DOHH2 (cell line): Measurements from ENCODE around the gene SHB.

Experiments
- EZH2phosphoT487 ChIP-seq: fragments of 200-600 bp; sonication (generic); IDR thresholded peaks from 2 replicates; pipeline ENCODE4 v1.6.1; 2017; ENCODE audit warnings: borderline replicate concordance, mild to moderate bottlenecking, antibody characterized with exemption, low read length, moderate library complexity, mixed read lengths
- TF ChIP-seq, protein P1 (sequence below): fragments of 200-600 bp; sonication (generic); IDR thresholded peaks from one replicate; pipeline ENCODE4 v1.5.1; 2014; ENCODE audit warnings: antibody characterized with exemption, mild to moderate bottlenecking, low read depth, low read length; ENCODE audit not compliant: poor library complexity, severe bottlenecking

DNA sequence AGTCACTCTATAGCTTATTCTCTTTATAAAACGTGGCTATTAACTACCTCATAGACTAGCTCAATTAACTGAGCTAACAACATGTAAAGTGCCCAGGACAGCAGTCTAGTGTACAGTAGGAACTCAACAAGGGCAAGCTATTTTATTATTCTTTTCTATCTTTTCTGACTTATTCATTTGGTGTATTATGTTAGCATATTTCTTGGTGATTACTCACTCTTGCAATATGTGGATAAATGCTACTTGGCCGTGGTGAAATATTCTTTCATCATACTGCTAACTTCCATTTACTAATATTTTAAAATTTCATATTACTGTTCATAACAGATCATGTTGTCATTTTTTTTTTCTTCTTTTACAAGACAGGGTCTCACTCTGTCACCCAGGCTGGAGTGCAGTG is 170.0 kb downstream of the SHB start:
- TF ChIP-seq, protein P1, sequence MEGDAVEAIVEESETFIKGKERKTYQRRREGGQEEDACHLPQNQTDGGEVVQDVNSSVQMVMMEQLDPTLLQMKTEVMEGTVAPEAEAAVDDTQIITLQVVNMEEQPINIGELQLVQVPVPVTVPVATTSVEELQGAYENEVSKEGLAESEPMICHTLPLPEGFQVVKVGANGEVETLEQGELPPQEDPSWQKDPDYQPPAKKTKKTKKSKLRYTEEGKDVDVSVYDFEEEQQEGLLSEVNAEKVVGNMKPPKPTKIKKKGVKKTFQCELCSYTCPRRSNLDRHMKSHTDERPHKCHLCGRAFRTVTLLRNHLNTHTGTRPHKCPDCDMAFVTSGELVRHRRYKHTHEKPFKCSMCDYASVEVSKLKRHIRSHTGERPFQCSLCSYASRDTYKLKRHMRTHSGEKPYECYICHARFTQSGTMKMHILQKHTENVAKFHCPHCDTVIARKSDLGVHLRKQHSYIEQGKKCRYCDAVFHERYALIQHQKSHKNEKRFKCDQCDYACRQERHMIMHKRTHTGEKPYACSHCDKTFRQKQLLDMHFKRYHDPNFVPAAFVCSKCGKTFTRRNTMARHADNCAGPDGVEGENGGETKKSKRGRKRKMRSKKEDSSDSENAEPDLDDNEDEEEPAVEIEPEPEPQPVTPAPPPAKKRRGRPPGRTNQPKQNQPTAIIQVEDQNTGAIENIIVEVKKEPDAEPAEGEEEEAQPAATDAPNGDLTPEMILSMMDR = no peak
- TF ChIP-seq EZH2phosphoT487 = no peak
